Measurements from ENCODE around the gene ZBTB21. TPM values are rescaled to one million over a fixed set of nuclear protein-coding genes. Genes with fewer than 3 reads are reported as not detected.

Gene ZBTB21
- total and polyA plus RNA-seq, 8 donors: 2.9 to 9.5 (median 6.8) TPM

DNA sequence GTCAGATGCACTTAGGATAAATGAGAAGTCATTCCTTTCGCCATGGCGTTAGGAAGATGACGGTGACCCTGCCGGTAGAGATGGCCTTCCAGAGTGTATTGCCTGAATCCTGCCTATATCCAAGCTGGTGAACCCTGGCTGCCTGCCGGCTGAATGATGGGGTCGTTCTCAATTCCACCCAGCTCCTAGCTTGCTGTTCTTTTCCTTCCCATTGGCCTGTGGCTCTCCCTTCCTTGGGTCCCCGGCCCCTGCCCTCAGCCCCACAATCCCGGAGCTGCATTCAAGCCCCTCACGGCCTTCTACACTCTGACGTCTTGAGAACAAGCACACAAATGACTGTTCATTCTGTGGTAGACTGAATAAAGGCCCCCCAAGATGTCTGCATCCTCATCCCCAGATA lies 28.2 kb upstream of the ZBTB21 start:
- H3K27me3 ChIP-seq: no peaks in the 10 kb centered on the region
- no peaks in the 10 kb centered on the region for H3K36me3 ChIP-seq
- H3K9me3 ChIP-seq: no peaks in the 10 kb centered on the region
- 94 to 97% methylated on average over 10 of the region's 10 CpGs for WGBS, 2 donors
- H3K4me1 ChIP-seq: peaks cover 0 to 13% (median 5%) of the 10 kb centered on the region in 3 donors
- peak in 1 of 6 donors; percentile 45 for DNase-seq
- FAIRE-seq: no peak
- TF ChIP-seq, protein P1, sequence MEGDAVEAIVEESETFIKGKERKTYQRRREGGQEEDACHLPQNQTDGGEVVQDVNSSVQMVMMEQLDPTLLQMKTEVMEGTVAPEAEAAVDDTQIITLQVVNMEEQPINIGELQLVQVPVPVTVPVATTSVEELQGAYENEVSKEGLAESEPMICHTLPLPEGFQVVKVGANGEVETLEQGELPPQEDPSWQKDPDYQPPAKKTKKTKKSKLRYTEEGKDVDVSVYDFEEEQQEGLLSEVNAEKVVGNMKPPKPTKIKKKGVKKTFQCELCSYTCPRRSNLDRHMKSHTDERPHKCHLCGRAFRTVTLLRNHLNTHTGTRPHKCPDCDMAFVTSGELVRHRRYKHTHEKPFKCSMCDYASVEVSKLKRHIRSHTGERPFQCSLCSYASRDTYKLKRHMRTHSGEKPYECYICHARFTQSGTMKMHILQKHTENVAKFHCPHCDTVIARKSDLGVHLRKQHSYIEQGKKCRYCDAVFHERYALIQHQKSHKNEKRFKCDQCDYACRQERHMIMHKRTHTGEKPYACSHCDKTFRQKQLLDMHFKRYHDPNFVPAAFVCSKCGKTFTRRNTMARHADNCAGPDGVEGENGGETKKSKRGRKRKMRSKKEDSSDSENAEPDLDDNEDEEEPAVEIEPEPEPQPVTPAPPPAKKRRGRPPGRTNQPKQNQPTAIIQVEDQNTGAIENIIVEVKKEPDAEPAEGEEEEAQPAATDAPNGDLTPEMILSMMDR (IDR thresholded peaks at IDR 0.05): no peak
- H3K4me3 ChIP-seq: no peak overlapping the region
- peak overlapping the region in 3 of 4 donors; percentile 65 to 93 (median 83) for H3K27ac ChIP-seq
- intact Hi-C loops (cut with DNase I): no loop called here
- no peak for ATAC-seq

DNA sequence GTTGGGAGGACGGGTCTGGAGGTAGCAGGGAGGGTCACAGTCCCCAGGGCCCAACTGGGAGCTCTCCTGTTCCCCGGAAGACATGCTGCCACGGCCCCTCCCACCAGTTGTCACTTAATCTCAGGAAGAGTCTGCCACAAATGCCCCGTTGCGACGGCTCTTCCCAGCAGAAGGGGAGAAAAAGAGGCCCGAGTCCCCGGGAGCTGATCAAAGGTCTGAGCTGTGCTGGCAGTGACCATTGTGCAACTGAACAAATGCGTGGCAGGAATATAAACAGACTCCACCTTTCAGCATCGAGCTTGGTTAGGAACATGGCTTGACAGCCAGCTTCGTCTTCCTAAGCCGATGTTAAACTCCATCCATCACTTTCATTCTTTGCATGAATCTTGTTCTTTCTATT lies 27.8 kb upstream of the ZBTB21 start:
- WGBS, 2 donors: 73 to 74% methylated on average over 12 of the region's 12 CpGs
- Histone ChIP-seq H3K9me3 (no peaks in the 10 kb centered on the region), H3K4me3 (no peak overlapping the region), H3K27ac (peak overlapping the region in 2 of 4 donors; percentile 83 to 93), H3K4me1 (peaks cover 0 to 13% (median 5%) of the 10 kb centered on the region in 3 donors), H3K27me3 (no peaks in the 10 kb centered on the region), H3K36me3 (no peaks in the 10 kb centered on the region)
- TF ChIP-seq, protein P1 (IDR thresholded peaks at IDR 0.05): no peak
- DNase-seq: peak in 1 of 6 donors; percentile 44
- no peak for FAIRE-seq
- ATAC-seq: no peak
- intact Hi-C loops (cut with DNase I): no loop called here

DNA sequence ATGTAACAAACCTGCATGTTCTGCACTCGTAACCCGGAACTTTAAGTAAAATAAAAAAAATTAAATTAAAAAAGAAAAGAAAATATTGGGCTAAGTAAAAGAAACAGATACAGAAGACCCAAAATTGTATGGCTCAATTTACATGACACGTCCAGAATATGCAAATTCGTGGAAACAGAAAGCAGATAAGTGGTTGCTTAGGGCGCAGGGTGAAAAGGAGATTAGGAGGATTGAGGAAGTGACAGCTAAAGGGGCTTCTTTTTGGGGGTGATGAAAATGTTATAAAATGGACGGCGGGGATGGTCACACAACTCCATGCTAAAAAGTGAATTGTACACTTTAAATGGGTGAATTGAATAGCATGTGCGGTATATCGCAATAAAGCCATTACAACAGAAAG lies 27.4 kb upstream of the ZBTB21 start:
- DNase-seq (no peak), ATAC-seq (no peak), FAIRE-seq (no peak)
- H3K4me1 ChIP-seq: peaks cover 0 to 13% (median 5%) of the 10 kb centered on the region in 3 donors
- intact Hi-C loops (cut with DNase I): no loop called here
- TF ChIP-seq, protein P1 (IDR thresholded peaks at IDR 0.05): no peak
- no peak overlapping the region for H3K27ac ChIP-seq
- H3K36me3 ChIP-seq: no peaks in the 10 kb centered on the region
- 95% methylated on average over 9 of the region's 9 CpGs for WGBS, 2 donors
- H3K27me3 ChIP-seq: no peaks in the 10 kb centered on the region
- no peaks in the 10 kb centered on the region for H3K9me3 ChIP-seq
- no peak overlapping the region for H3K4me3 ChIP-seq

DNA sequence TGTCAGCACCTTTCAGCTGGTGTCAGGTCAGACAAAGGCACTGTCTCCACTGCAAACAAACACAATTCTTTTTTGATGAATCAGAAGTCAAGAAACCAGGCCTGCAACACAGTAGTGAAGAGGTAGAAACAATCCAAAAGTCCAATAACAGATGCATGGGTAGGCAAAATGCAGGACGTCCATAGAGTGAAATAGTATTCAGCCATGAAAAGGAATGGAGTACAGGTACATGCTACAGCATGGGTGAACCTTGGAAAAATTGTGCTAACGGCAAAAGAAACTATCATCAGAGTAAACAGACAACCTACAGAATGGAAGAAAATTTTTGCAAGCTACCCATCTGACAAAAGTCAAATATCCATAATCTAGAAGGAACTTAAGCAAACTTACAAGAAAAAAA lies 26.2 kb upstream of the ZBTB21 start:
- TF ChIP-seq, protein P1 (IDR thresholded peaks at IDR 0.05): no peak
- ATAC-seq (no peak), DNase-seq (no peak), FAIRE-seq (no peak)
- H3K4me1 ChIP-seq: peaks cover 0 to 13% (median 5%) of the 10 kb centered on the region in 3 donors
- no peak overlapping the region for H3K27ac ChIP-seq
- intact Hi-C loops (cut with DNase I): no loop called here
- WGBS, 2 donors: 80 to 83% methylated on average over 2 of the region's 2 CpGs
- H3K27me3 ChIP-seq: no peaks in the 10 kb centered on the region
- H3K36me3 ChIP-seq: no peaks in the 10 kb centered on the region
- no peak overlapping the region for H3K4me3 ChIP-seq
- no peaks in the 10 kb centered on the region for H3K9me3 ChIP-seq

DNA sequence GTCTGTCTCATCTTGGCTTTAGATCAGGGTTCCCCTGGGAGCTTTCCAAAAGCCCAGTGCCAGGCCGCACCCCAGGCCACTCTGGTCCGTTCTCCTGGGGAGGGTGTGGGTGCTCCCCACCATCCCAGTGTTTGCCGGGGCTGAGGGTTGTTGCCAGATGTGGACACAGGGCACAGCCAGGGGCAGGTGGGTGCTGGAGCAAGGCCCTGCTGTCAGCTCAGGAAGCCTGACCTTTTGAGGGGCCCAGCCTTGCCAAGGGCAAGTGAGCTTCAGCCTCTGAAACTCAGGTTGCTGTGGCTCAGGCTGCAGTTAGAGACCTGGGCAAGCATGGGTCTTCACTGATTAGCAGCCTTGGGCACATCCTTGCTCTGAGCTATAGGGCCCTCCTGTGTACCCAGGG lies 22.8 kb upstream of the ZBTB21 start:
- DNase-seq (peak in 1 of 6 donors; percentile 47), FAIRE-seq (no peak), ATAC-seq (no peak)
- TF ChIP-seq, protein P1 (IDR thresholded peaks at IDR 0.05): no peak
- intact Hi-C loops (cut with DNase I): no loop called here
- no peak overlapping the region for H3K27ac ChIP-seq
- no peaks in the 10 kb centered on the region for H3K27me3 ChIP-seq
- H3K36me3 ChIP-seq: no peaks in the 10 kb centered on the region
- H3K4me3 ChIP-seq: no peak overlapping the region
- H3K9me3 ChIP-seq: no peaks in the 10 kb centered on the region
- 87 to 91% methylated on average over 3 of the region's 3 CpGs for WGBS, 2 donors
- H3K4me1 ChIP-seq: no peaks in the 10 kb centered on the region
